Suprapubic skin (tissue), 4 donors: Measurements from ENCODE around the gene LRRC8E. TPM values are rescaled to one million over a fixed set of nuclear protein-coding genes. Genes with fewer than 3 reads are reported as not detected.

ENCODE experiments used
- DNase-seq, 2 donors: peaks; one replicate each; pipeline ENCODE4 v3.0.0-alpha.2; 2019; ENCODE audit warnings: low spot score in 2 of 2
- H3K27ac ChIP-seq: fragments of 200-600 bp; sonication (generic); one replicate; pipeline ENCODE4 v1.5.1; 2019
- H3K27me3 ChIP-seq: fragments of 200-600 bp; sonication (generic); one replicate; pipeline ENCODE4 v1.5.1; 2019
- H3K36me3 ChIP-seq: fragments of 200-600 bp; sonication (generic); one replicate; pipeline ENCODE4 v1.5.1; 2019
- H3K4me1 ChIP-seq: fragments of 200-600 bp; sonication (generic); one replicate; pipeline ENCODE4 v1.5.1; 2019
- H3K4me3 ChIP-seq: fragments of 200-600 bp; sonication (generic); one replicate; pipeline ENCODE4 v1.5.1; 2019; ENCODE audit warnings: mild to moderate bottlenecking
- H3K9me3 ChIP-seq: fragments of 200-600 bp; sonication (generic); one replicate; pipeline ENCODE4 v1.5.1; 2019
- CTCF ChIP-seq, 2 donors: fragments of 200-600 bp in 1 of 2; fragments of 450-650 bp in 1 of 2; sonication (generic) in 1 of 2; IDR thresholded peaks; one replicate each; pipeline ENCODE4 v1.5.1; 2016 to 2019; ENCODE audit warnings: antibody characterized with exemption in 2 of 2, mild to moderate bottlenecking in 1 of 2, moderate library complexity in 1 of 2
- EP300 ChIP-seq: sonication (generic); formaldehyde crosslinking; IDR thresholded peaks from one replicate; pipeline ENCODE4 v1.6.1; 2017; ENCODE audit warnings: antibody characterized with exemption
- POLR2A ChIP-seq, 2 donors: fragments of 450-650 bp; IDR thresholded peaks; one replicate each; pipeline ENCODE4 v1.6.1; 2017; ENCODE audit warnings: antibody characterized with exemption in 2 of 2, mild to moderate bottlenecking in 2 of 2, moderate library complexity in 2 of 2
- POLR2AphosphoS5 ChIP-seq, 3 donors: sonication (generic); formaldehyde crosslinking; IDR thresholded peaks; one replicate each; pipeline ENCODE4 v1.6.1; 2017; ENCODE audit warnings: antibody characterized with exemption in 3 of 3
- WGBS: methylation state at CpG from one replicate; pipeline ENCODE4 v1.1.5; 2018; 5-methylcytosine and 5-hydroxymethylcytosine counted together
- total RNA-seq, 4 donors: library from RNA; depleted of rRNA; stranded (reverse); fragments of >200 nt; gene quantifications; one replicate each; pipeline ENCODE4 v1.1.0, GENCODE V29; 2016

The LRRC8E gene
- total RNA-seq, 4 donors from 2014 or later = 15.2 to 41.6 (median 30.9) TPM

GRCh38 chr19:7931221-7932061 is 43.1 kb downstream of the LRRC8E start:
- no peak overlapping the region for H3K27ac ChIP-seq
- no peak overlapping the region for H3K4me3 ChIP-seq
- peaks cover 36% of the 10 kb centered on the region for H3K4me1 ChIP-seq
- DNase-seq = no peak
- 83% methylated on average over 30 of the region's 36 CpGs for WGBS
- H3K27me3 ChIP-seq = no peaks in the 10 kb centered on the region
- no peaks in the 10 kb centered on the region for H3K9me3 ChIP-seq
- peaks cover 63% of the 10 kb centered on the region for H3K36me3 ChIP-seq
- TF ChIP-seq POLR2A (IDR thresholded peaks at IDR 0.05) (no peak), CTCF (IDR thresholded peaks at IDR 0.05) (no peak), POLR2AphosphoS5 (IDR thresholded peaks at IDR 0.05) (no peak), EP300 (no peak)

DNA sequence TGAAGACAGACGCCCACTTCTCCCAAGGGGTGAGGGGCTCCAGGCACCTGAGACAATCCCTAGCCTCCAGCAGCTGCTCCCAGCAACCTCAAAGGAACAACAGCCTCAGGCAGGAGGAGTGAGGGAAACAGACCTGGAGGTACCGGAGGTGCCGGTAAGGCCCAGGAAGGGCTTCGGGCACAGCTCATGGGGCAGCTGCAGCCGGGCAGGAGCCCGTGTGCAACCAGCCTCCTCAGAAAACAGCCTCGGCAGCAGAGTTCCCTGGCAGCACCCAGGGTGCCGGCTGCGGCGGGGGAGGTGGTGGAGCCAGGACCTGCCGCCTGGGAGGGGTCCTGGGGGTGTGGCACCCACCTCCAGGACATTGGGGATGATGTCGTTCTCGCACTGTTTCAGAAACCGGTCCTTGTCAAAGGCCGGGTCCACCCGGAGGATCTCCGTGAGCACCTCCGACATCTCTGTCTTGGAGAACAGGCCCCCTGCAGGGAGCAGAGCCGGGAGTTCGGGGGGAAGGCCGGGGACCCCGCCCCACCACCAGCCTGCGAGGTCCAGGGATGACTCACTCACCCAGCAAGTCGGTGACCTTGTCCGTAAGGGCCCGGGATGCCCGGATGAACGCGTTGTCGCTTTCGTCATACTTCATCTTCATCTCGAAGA is 44.1 kb downstream of the LRRC8E start:
- Histone ChIP-seq H3K36me3 (peaks cover 72% of the 10 kb centered on the region), H3K9me3 (no peaks in the 10 kb centered on the region), H3K27ac (no peak overlapping the region), H3K4me3 (no peak overlapping the region), H3K27me3 (no peaks in the 10 kb centered on the region), H3K4me1 (peaks cover 26% of the 10 kb centered on the region)
- 87% methylated on average over 17 of the region's 32 CpGs for WGBS
- TF ChIP-seq POLR2AphosphoS5 (IDR thresholded peaks at IDR 0.05) = no peak
- no peak for TF ChIP-seq POLR2A (IDR thresholded peaks at IDR 0.05)
- TF ChIP-seq EP300 = no peak
- no peak for TF ChIP-seq CTCF (IDR thresholded peaks at IDR 0.05)
- DNase-seq = no peak

- DNase-seq = no peak
- no peak overlapping the region for H3K27ac ChIP-seq
- peaks cover 21% of the 10 kb centered on the region for H3K4me1 ChIP-seq
- no peaks in the 10 kb centered on the region for H3K9me3 ChIP-seq
- no peak overlapping the region for H3K4me3 ChIP-seq
- H3K27me3 ChIP-seq = no peaks in the 10 kb centered on the region
- TF ChIP-seq EP300 (no peak), POLR2A (IDR thresholded peaks at IDR 0.05) (no peak), CTCF (IDR thresholded peaks at IDR 0.05) (no peak), POLR2AphosphoS5 (IDR thresholded peaks at IDR 0.05) (no peak)
- H3K36me3 ChIP-seq = peaks cover 77% of the 10 kb centered on the region
- WGBS = 94% methylated on average over 9 of the region's 10 CpGs
These were observed 44.6 kb downstream of the LRRC8E start for GRCh38 chr19:7932930-7933300.

DNA sequence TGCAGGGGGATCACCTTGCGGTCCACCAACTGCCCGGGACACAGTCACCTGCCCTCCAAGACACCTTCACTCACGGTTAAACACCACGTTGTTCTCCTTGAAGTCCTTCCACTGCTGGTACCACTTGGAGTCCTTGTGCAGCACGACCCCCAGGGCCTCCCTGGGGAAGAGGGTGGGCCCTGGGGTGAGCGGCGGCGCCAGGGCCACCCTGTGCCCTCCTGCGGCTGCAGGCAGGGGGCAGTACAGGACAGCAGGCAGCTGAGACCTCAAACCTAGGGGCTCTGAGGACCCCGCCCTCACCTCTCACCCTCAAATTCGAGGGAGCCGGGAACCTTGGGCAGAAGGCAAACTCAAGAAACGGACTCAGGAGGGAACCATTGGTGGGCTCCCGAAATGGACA is 45.1 kb downstream of the LRRC8E start:
- TF ChIP-seq EP300 (no peak), POLR2A (IDR thresholded peaks at IDR 0.05) (no peak), CTCF (IDR thresholded peaks at IDR 0.05) (no peak), POLR2AphosphoS5 (IDR thresholded peaks at IDR 0.05) (no peak)
- DNase-seq = no peak
- H3K36me3 ChIP-seq = peaks cover 81% of the 10 kb centered on the region
- no peaks in the 10 kb centered on the region for H3K9me3 ChIP-seq
- H3K4me1 ChIP-seq = peaks cover 16% of the 10 kb centered on the region
- no peak overlapping the region for H3K4me3 ChIP-seq
- no peak overlapping the region for H3K27ac ChIP-seq
- WGBS = 93% methylated on average over 6 of the region's 14 CpGs
- no peaks in the 10 kb centered on the region for H3K27me3 ChIP-seq
